GM18511 (cell line): ENCODE data around the gene MS4A18.

Experiments
- ATAC-seq: cut with Tn5 transposase; IDR thresholded peaks from one replicate; pipeline ENCODE4 v1.9.1; 2021; ENCODE audit warnings: mild to moderate bottlenecking, moderate library complexity; ENCODE audit not compliant: unreplicated experiment

The MS4A18 gene

DNA sequence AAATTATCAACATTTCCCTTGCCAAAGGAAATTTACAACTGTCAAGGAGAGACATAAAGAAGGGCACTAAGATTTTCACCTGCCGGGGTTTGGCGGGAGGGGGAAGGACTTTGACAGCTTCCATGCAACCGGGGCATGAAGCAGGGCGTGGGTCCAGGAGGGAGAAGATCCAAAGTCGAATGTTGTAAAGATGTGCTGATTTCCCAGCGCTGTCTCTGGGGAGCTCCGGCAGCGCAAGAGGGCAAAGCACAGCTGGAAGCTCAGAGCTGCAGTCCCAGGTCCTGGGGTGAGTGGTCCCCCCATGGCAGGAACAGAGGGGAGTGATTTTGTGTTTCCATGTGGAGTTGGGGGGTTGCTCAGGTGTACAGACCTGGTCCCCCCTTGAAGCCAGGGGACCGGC is 60.6 kb downstream of the MS4A18 start, which contains the start of gene MS4A10:
MS4A10 (plus strand) TSS at position 198 of the 400 bp plus-strand sequence. CDS start 5,003 bp downstream, outside the sequence.
- no peak for ATAC-seq

DNA sequence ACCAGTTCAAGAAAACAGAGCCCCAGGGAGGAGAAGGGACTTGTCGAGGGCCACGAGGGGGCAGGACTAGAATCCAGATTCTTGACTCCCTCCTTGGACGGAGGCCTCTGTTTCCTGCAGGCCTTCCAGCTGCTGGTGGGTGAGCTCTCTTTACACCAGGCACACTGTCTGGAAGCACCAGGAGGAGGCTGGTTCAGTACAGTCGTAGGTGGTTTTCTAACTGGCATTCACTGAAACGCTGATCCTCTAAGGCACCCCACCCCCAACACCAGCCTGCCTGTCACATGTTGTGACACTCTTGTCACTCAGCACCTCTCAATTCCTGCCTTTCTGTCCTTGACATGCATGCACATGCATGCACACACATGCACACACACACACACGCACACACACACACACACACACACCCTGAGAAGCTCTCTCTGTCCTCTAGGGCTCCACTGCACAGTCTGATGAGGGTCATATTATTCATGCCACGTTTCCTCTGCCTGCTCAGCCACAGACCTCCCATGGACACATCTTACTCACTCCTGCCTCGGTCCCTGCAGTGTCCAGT is 61.4 kb downstream of the MS4A18 start:
- ATAC-seq = no peak

DNA sequence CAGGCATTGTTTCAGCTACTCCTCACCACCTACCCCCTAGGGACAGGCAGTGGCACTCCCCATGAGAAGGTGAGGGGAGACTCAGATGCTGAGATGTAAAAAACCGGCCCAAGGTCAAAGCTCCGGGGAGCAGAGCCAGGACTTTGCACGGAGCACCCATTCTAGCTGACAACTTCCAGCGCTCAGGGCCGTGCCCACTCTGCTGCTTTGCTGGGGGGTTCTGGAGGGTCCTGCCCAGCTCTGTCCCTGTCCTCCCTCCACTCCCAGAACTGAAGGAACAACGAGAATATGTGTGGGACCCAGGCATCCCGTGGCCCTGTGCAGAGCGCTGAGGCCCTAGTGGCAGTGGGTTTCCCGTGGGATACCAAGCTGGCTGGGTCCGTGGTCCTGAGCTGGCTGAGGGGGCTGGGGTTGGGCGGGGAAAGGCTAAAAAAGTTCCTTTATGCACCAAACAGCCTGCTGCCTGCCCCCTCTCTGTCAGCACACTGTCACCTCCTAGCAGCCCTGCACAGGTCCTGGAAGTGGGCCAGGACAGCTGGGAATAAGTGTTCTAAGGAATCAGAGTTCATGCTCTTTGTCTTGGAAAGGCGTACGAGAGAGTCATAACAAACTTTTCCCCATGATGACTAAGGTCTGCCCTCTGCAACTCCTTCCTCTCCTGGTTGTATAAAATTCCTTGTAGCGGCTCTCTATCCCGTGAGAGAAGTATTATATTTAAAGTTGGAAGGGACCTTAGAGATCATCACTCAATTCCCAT is 62.5 kb downstream of the MS4A18 start:
- no peak for ATAC-seq

DNA sequence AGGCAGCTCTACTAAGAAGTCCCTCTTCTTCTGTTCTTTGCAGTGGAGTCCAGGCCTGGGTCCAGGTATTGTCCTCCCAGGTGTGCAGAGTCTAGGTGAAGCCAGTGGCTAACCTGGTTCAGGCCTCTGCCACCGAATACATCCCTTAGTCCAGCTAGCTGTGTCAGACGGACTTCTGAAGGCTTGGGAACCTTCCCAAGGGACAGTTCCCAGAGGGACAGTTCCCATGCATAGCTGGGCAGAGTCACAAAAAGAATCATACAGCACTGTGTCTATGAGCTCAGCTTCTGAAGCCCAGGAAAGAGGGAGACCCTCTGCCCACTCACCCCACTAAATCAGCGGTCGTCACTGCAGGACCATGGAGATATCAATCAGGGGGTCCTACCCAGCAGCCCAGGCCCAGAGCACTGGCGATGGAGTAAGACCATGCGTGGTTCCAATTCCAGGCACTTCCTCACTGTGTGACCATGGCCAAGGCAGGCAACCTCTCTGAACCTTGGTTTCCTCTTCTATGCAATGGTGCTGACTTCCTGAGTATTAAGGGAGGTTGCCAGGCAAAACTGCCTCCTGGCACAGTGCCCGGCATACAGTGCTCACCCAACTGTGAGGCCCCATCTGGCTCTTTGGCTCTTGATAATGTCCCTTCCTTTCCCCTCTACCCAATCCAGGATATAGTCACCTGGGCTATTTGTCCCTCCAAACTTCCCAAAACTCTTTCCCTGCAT is 64.0 kb downstream of the MS4A18 start:
- no peak for ATAC-seq

DNA sequence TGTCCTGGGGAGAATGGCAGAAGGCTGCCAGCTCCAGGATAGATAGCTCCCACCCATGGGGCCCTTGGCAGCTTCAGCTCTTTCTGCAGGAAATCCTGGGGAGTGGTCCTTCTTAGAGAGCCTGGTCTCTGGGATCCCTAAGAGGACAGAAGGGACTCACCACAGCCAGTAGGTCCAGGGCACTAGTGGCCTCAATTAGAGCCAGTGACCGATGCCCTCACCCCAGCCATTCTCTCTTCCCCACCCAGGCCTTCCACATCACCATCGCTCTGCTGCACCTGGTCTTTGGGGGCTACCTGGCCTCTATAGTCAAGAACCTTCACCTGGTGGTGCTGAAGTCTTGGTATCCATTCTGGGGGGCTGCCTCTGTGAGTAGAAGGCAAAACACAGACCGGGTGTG is 66.2 kb downstream of the MS4A18 start:
- ATAC-seq = no peak

DNA sequence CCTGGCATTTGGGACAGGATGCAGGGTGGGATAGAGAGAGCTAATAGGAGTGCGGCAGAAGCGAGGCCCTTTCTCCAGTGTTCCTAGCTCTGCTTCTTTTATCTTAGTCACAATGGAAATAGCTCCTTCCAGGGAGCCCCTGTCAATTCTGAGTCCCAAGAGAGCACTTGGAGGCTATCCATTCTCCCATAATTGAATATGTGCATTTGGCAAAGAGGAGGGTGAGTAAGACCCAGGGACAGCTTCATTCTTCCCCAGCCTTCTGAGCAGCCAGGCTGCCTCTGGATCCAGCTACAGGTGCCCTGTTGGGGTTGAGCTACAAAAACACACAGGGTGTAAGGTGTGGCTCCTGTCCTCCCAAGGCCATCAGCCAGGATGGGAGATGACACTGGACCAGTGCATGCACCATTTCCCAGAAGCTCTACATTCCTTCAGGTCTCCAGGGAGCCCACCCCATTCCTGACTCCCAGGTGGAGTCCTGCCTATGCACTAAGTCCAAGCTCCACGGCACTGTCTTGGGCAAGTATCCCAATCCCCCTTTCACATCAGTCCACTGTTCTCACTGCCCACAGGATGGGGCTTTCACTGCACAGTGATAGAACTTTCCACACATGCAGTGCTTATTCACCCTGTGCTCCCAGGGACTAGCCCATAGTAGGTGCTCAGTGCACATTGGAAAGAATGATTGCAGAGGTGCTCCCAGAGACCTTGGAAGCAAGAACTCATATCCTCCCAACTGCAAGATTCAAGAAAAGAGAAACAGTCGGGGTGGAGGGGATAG is 66.8 kb downstream of the MS4A18 start:
- ATAC-seq = no peak

DNA sequence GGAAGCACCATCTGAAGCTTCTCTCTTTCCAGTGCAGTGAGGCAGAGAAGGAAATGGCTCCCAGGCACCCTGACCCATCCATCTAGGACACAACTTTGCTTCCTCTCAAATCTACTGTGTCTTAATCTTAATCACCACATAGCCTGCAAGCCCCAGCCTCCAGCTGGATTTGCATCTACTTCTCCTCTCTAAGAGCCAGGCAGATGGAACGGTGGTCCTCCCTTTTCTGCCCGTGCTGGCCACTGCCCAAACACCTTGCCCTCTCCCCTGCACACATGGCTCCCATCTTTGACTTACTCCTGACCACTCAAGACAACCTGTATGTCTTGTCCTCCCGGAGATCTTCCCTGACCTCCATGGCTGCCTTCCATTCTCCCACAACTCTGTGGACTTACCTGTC is 68.0 kb downstream of the MS4A18 start:
- ATAC-seq = no peak
